Measurements from ENCODE around the gene VPS26A.

Gene VPS26A

GRCh38 chr10:69218831-69219230, 94.9 kb downstream of the VPS26A start:
- DNase-seq (ENCODE audit: low read depth in 1 of 2, low spot score in 1 of 2) = no peak

- DNase-seq (ENCODE audit: low read depth in 1 of 2, low spot score in 1 of 2) = no peak
These were observed 96.1 kb downstream of the VPS26A start, which contains the start of gene HKDC1 for GRCh38 chr10:69220041-69220451. Gene HKDC1 (plus strand): TSS chr10:69220332. CDS start chr10:69220436, 104 bp downstream.

- no peak for DNase-seq (ENCODE audit: low read depth in 1 of 2, low spot score in 1 of 2)
These were observed 96.5 kb downstream of the VPS26A start for GRCh38 chr10:69220507-69220906.
